Fibroblast of skin of back (primary cell): ENCODE measurements around the gene CAMK2D.
A peak's percentile ranks its signal among the peaks of the same experiment; 100 is the strongest.

Experiments
- DNase-seq: peaks from one replicate; pipeline ENCODE4 v3.0.0-alpha.2; 2013

CAMK2D gene

GRCh38 chr4:113637823-113638561, 123.5 kb downstream of the CAMK2D start:
- no peak for DNase-seq

- peak; percentile 59 for DNase-seq
Observed at GRCh38 chr4:113637363-113637762, 124.2 kb downstream of the CAMK2D start.

- peak; percentile 69 for DNase-seq
Observed at GRCh38 chr4:113636877-113637276, 124.7 kb downstream of the CAMK2D start.

- peak; percentile 17 for DNase-seq
Observed at GRCh38 chr4:113636438-113636818, 125.1 kb downstream of the CAMK2D start.

- peak; percentile 89 for DNase-seq
Observed at GRCh38 chr4:113635739-113636437, 125.7 kb downstream of the CAMK2D start.

- no peak for DNase-seq
Observed at GRCh38 chr4:113634081-113634969, 127.2 kb downstream of the CAMK2D start.

GRCh38 chr4:113633467-113633866, 128.1 kb downstream of the CAMK2D start:
- DNase-seq = no peak

GRCh38 chr4:113628711-113629110, 132.8 kb downstream of the CAMK2D start:
- DNase-seq = no peak

GRCh38 chr4:113627321-113627720, 134.2 kb downstream of the CAMK2D start:
- no peak for DNase-seq

GRCh38 chr4:113625902-113626301, 135.6 kb downstream of the CAMK2D start:
- DNase-seq = no peak

GRCh38 chr4:113623274-113623894, 138.2 kb downstream of the CAMK2D start:
- no peak for DNase-seq

- DNase-seq = no peak
Observed at GRCh38 chr4:113621633-113622032, 139.9 kb downstream of the CAMK2D start.

GRCh38 chr4:113620032-113620431, 141.5 kb downstream of the CAMK2D start:
- no peak for DNase-seq

GRCh38 chr4:113619526-113619925, 142.0 kb downstream of the CAMK2D start:
- DNase-seq = no peak

GRCh38 chr4:113618205-113618604, 143.3 kb downstream of the CAMK2D start:
- DNase-seq = peak; percentile 30

- no peak for DNase-seq
Observed at GRCh38 chr4:113617195-113617594, 144.3 kb downstream of the CAMK2D start.

- DNase-seq = no peak
Observed at GRCh38 chr4:113616443-113616842, 145.1 kb downstream of the CAMK2D start.

- DNase-seq = no peak
Observed at GRCh38 chr4:113614414-113614813, 147.1 kb downstream of the CAMK2D start.

GRCh38 chr4:113613503-113613902, 148.0 kb downstream of the CAMK2D start:
- DNase-seq = no peak

- DNase-seq = no peak
Observed at GRCh38 chr4:113610537-113610936, 151.0 kb downstream of the CAMK2D start.

GRCh38 chr4:113607998-113608397, 153.5 kb downstream of the CAMK2D start:
- no peak for DNase-seq

- no peak for DNase-seq
Observed at GRCh38 chr4:113607147-113607720, 154.3 kb downstream of the CAMK2D start.
